ENCODE results near the gene CFAP52. TPM values are rescaled to one million over a fixed set of nuclear protein-coding genes. Genes with fewer than 3 reads are reported as not detected.

Gene CFAP52
- total RNA-seq, 1 donor from 2014 or later = not detected

DNA sequence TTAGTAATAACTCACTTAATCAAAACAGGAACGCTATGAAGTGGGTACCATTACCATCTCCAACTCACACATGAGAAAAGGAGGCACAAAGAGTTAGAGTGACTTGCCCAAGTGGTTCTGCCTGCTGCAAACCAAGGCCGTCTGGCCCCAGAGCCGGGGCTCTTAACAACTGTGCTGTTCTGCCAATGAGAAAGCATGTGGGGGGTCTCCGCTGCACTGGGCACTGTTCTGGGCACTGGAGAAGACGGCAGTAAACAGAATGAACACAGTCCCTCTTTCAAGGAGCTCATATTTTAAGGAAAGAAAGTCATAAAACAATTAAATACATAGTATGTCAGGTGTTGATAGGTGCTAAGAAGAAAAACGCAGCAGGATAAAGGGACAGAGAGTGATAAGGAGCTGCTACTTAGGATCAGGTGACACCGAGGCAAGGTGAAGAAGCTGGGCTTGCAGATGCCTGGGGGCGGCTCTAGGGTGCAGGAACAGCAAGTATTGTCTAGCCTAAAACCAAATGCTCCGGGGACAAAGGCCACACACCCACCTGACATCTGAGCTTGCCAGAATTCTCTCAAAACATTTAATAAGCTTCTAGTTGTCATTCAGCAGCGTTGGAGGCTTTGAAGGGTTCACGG is 7.4 kb upstream of the CFAP52 start:
- peaks cover 20% of the 10 kb centered on the region for H3K36me3 Mint-ChIP-seq (ENCODE audit: low read depth)
- no peak overlapping the region for H3K4me3 Mint-ChIP-seq (ENCODE audit: unreplicated experiment)
- no peak overlapping the region for H3K27ac Mint-ChIP-seq (ENCODE audit: unreplicated experiment)
- H3K27me3 Mint-ChIP-seq (ENCODE audit: low read depth) = no peaks in the 10 kb centered on the region
- H3K9me3 Mint-ChIP-seq (ENCODE audit: low read depth) = no peaks in the 10 kb centered on the region
- H3K4me1 Mint-ChIP-seq (ENCODE audit: low read depth) = peaks cover 11% of the 10 kb centered on the region
- TF ChIP-seq, protein P1, sequence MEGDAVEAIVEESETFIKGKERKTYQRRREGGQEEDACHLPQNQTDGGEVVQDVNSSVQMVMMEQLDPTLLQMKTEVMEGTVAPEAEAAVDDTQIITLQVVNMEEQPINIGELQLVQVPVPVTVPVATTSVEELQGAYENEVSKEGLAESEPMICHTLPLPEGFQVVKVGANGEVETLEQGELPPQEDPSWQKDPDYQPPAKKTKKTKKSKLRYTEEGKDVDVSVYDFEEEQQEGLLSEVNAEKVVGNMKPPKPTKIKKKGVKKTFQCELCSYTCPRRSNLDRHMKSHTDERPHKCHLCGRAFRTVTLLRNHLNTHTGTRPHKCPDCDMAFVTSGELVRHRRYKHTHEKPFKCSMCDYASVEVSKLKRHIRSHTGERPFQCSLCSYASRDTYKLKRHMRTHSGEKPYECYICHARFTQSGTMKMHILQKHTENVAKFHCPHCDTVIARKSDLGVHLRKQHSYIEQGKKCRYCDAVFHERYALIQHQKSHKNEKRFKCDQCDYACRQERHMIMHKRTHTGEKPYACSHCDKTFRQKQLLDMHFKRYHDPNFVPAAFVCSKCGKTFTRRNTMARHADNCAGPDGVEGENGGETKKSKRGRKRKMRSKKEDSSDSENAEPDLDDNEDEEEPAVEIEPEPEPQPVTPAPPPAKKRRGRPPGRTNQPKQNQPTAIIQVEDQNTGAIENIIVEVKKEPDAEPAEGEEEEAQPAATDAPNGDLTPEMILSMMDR (IDR thresholded peaks at IDR 0.05) = no peak
- DNase-seq (ENCODE audit: low spot score) = no peak

DNA sequence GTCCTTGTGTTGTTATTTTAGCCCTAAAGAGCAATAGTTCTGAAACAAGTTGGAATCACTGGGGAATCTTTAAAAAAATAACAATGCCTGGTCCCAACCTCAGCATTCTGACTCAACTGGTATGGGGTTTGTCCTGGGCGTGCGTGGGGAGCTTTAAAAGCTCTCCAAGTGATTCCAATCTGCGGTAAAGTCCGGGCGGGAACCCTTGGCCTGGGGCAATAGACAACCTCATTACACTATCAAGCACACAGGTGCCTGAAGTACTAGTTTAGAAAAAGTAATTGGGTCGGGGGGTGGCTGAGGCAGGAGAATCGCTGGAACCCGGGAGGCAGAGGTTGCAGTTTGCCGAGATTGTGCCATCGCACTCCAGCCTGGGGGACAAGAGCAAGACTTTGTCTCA is 5.2 kb upstream of the CFAP52 start:
- Mint-ChIP-seq H3K9me3 (ENCODE audit: low read depth) (no peaks in the 10 kb centered on the region), H3K4me3 (ENCODE audit: unreplicated experiment) (no peak overlapping the region), H3K27me3 (ENCODE audit: low read depth) (no peaks in the 10 kb centered on the region), H3K27ac (ENCODE audit: unreplicated experiment) (no peak overlapping the region), H3K4me1 (ENCODE audit: low read depth) (peaks cover 3% of the 10 kb centered on the region), H3K36me3 (ENCODE audit: low read depth) (peaks cover 12% of the 10 kb centered on the region)
- TF ChIP-seq, protein P1 (IDR thresholded peaks at IDR 0.05) = no peak
- no peak for DNase-seq (ENCODE audit: low spot score)

DNA sequence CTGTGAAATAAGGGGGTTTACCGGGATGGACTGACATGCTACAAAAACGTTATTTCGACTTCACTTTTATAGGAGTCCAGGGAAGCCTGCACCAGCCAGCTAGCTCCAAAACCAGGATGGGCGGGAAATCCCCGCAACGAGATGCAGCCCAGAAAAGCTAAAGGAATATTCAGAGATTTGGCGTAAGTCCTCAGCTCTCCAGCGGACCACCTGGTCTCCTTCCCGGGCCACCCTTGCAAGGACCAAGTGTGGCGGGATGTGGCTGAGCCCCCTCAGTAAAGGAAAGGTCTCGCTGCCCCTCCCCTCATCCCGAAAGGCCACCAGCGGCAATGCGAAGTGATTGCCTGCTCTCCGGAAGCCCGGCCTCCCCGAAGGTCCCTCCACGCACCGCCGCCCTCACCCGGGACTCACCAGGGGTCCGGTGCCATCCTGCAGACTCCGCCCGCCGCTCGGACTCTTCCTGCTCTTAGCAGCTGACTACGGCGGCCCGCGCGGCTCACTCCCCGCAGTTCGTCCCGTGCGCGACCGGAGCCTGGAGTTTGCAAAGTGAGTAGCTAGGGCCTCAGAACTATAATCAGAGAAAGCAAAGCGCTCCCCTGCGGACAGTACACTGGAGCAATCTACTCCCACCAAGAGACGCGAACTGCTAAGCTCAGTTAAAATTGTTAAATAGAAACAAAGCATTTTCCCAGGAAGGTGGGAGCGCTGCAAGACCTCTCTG is 901 bp upstream of the CFAP52 start, which contains the start of gene STX8:
STX8 (minus strand) TSS at position 440 of the 721 bp plus-strand sequence; CDS start at position 428, 12 bp downstream.
- Mint-ChIP-seq H3K27me3 (ENCODE audit: low read depth) (no peaks in the 10 kb centered on the region), H3K4me3 (ENCODE audit: unreplicated experiment) (peak within 1 kb of the TSS; percentile 96), H3K36me3 (ENCODE audit: low read depth) (no peaks in the 10 kb centered on the region), H3K4me1 (ENCODE audit: low read depth) (peaks cover 14% of the 10 kb centered on the region), H3K9me3 (ENCODE audit: low read depth) (no peaks in the 10 kb centered on the region), H3K27ac (ENCODE audit: unreplicated experiment) (peak within 1 kb of the TSS; percentile 87)
- TF ChIP-seq, protein P1 (IDR thresholded peaks at IDR 0.05) = no peak
- DNase-seq (ENCODE audit: low spot score) = peak; percentile 97

DNA sequence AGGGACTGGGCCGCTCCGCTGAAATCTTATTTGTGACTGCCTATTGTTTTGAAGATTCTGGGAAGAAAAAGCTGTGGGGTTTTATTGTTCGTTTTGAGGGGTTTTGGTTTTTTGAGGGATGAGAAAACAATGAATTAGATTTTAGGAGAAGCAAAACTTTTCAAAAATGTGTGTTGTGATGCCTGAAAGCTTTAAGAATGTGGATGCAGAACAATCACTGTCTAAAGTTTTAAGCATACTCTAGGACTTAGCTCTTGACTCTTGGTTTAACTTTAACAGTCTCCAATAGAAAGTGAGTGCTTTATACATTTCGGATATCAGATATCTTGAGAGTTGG is 899 bp downstream of the CFAP52 start:
- no peaks in the 10 kb centered on the region for H3K9me3 Mint-ChIP-seq (ENCODE audit: low read depth)
- DNase-seq (ENCODE audit: low spot score) = no peak
- H3K36me3 Mint-ChIP-seq (ENCODE audit: low read depth) = no peaks in the 10 kb centered on the region
- H3K4me3 Mint-ChIP-seq (ENCODE audit: unreplicated experiment) = peak overlapping the region; percentile 96
- no peaks in the 10 kb centered on the region for H3K27me3 Mint-ChIP-seq (ENCODE audit: low read depth)
- TF ChIP-seq, protein P1 (IDR thresholded peaks at IDR 0.05) = peak; percentile 55
- H3K4me1 Mint-ChIP-seq (ENCODE audit: low read depth) = peaks cover 14% of the 10 kb centered on the region
- peak overlapping the region; percentile 73 for H3K27ac Mint-ChIP-seq (ENCODE audit: unreplicated experiment)

- TF ChIP-seq, protein P1 (IDR thresholded peaks at IDR 0.05) = no peak
- Mint-ChIP-seq H3K4me3 (ENCODE audit: unreplicated experiment) (no peak overlapping the region), H3K36me3 (ENCODE audit: low read depth) (no peaks in the 10 kb centered on the region), H3K27me3 (ENCODE audit: low read depth) (no peaks in the 10 kb centered on the region), H3K27ac (ENCODE audit: unreplicated experiment) (no peak overlapping the region), H3K4me1 (ENCODE audit: low read depth) (no peaks in the 10 kb centered on the region), H3K9me3 (ENCODE audit: low read depth) (peaks cover 3% of the 10 kb centered on the region)
- no peak for DNase-seq (ENCODE audit: low spot score)
Measured at GRCh38 chr17:9587969-9588656, 11.7 kb downstream of the CFAP52 start.

All from chondrocyte (in vitro differentiated cells).